Measurements from ENCODE around the gene TCP11L1. TPM values are rescaled to one million over a fixed set of nuclear protein-coding genes. Genes with fewer than 3 reads are reported as not detected.

TCP11L1 gene
- total RNA-seq, 1 experiment from 2014 or later: 22.8 TPM

GRCh38 chr11:33065445-33066178, 26.2 kb downstream of the TCP11L1 start:
- POLR2A ChIA-PET: interaction anchor here (1.3 kb wide), 1 partner anchor 26 kb away, joined by 7 read pairs; the partner anchor contains the start of gene TCP11L1
- intact Hi-C loops (cut with micrococcal nuclease; ENCODE audit: unreplicated experiment): loop anchor here (1.0 to 5.0 kb wide), 6 partner anchors 26 to 257 kb away; partner anchors contain the start of genes QSER1 and TCP11L1
- no peak overlapping the region for H3K27ac Mint-ChIP-seq (ENCODE audit: unreplicated experiment)

DNA sequence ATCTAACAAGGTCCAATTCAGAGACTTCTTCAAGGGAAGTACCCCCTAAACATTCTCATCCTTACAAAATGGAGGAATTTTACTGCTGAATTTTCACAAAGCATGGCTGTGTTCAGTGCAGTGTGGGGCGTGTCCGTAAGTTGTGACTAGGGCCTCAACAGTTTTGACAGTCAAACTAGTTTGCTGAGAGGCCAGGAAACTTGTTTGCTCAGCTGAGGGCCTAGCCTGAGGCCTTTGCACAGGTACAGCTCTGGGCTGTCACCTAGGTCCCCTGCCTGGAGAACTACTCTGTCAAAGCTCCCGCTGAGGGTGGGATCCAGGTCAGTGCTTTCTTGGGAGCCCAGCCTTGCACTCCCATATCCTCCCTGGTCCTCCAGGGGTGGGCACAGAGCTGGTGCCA, 27.9 kb downstream of the TCP11L1 start:
- intact Hi-C loops (cut with micrococcal nuclease; ENCODE audit: unreplicated experiment): loop anchor here (5.0 kb wide), 1 partner anchor 175 kb away; the partner anchor contains the start of gene QSER1

More at GRCh38 chr11:33065445-33066178, 26.2 kb downstream of the TCP11L1 start:
- H3K36me3 ChIP-seq (ENCODE audit: control insufficient read depth, insufficient read depth, low read length): peaks cover 12% of the 10 kb centered on the region
- peaks cover 40% of the 10 kb centered on the region for H3K36me3 Mint-ChIP-seq (ENCODE audit: insufficient read depth, unreplicated experiment)
- H3K9me3 ChIP-seq: no peaks in the 10 kb centered on the region
- no peaks in the 10 kb centered on the region for H3K27me3 ChIP-seq (replicated peaks; ENCODE audit: control insufficient read depth, insufficient read depth, low read length)
- DNase-seq: peak; percentile 84 to 86
- H3K4me3 ChIP-seq (ENCODE audit: low read depth, low read length): no peak overlapping the region
- TF ChIP-seq, protein P1, sequence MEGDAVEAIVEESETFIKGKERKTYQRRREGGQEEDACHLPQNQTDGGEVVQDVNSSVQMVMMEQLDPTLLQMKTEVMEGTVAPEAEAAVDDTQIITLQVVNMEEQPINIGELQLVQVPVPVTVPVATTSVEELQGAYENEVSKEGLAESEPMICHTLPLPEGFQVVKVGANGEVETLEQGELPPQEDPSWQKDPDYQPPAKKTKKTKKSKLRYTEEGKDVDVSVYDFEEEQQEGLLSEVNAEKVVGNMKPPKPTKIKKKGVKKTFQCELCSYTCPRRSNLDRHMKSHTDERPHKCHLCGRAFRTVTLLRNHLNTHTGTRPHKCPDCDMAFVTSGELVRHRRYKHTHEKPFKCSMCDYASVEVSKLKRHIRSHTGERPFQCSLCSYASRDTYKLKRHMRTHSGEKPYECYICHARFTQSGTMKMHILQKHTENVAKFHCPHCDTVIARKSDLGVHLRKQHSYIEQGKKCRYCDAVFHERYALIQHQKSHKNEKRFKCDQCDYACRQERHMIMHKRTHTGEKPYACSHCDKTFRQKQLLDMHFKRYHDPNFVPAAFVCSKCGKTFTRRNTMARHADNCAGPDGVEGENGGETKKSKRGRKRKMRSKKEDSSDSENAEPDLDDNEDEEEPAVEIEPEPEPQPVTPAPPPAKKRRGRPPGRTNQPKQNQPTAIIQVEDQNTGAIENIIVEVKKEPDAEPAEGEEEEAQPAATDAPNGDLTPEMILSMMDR (IDR thresholded peaks at IDR 0.05; ENCODE audit: insufficient read depth in 1 of 2, low read depth in 1 of 2, low read length in 1 of 2, severe bottlenecking in 1 of 2, unreplicated experiment in 1 of 2): peak; percentile 95 to 99
- peaks cover 15% of the 10 kb centered on the region for H3K4me1 Mint-ChIP-seq (ENCODE audit: low read depth, unreplicated experiment)
- H3K4me1 ChIP-seq: peaks cover 22% of the 10 kb centered on the region
- H3K27me3 Mint-ChIP-seq (ENCODE audit: insufficient read depth, unreplicated experiment): no peaks in the 10 kb centered on the region
- CTCF ChIA-PET: interaction anchor here (0.6 to 1.7 kb wide), 21 partner anchors 8 to 236 kb away, joined by 3 to 15 read pairs (median 4); partner anchors contain the start of genes CSTF3, DEPDC7, PRRG4 and QSER1
- no peak overlapping the region for H3K4me3 Mint-ChIP-seq (ENCODE audit: unreplicated experiment)
- H3K9me3 Mint-ChIP-seq (ENCODE audit: unreplicated experiment): no peaks in the 10 kb centered on the region
- no TSS peak for BruUV-seq (replicated peaks)

DNA sequence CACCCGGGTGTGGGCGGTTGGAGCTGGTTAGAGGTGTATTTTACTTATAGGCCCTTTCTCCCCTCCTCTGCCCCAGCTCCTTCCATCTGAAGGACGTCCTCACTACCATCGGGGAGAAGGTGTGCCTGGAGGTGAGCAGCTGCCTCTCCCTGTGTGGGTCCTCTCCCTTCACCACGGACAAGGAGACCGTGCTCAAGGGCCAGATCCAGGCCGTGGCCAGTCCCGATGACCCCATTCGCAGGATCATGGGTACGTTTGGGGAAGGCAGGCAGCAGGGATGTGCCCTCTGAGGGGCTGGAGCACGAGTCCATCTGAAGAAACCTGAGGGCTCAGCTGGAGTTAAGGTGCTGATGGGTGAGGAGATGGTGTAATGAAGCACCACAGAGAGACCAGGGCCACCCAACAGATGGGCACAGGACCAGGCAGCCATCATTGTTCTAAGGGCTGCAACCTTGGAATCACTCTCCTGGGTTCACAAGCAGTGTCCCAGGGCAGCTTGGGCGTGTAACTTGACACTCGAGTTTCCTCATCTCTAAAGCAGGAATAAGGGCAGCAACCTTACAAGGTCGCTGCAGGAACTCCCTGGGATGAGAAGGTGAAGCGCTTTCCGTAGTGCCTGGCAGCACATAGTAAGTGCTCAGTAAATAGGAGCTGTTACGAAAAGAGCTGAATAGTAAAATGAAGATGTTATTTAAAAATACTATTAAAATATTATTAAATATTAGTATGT, 29.4 kb downstream of the TCP11L1 start:
- peaks cover 54% of the 10 kb centered on the region for H3K36me3 Mint-ChIP-seq (ENCODE audit: insufficient read depth, unreplicated experiment)
- peaks cover 6% of the 10 kb centered on the region for H3K4me1 Mint-ChIP-seq (ENCODE audit: low read depth, unreplicated experiment)
- H3K27ac Mint-ChIP-seq (ENCODE audit: unreplicated experiment): no peak overlapping the region
- H3K27me3 Mint-ChIP-seq (ENCODE audit: insufficient read depth, unreplicated experiment): no peaks in the 10 kb centered on the region
- ChIA-PET POLR2A (no interaction called here), CTCF (no interaction called here)
- BruUV-seq (replicated peaks): no TSS peak
- Histone ChIP-seq H3K27me3 (replicated peaks; ENCODE audit: control insufficient read depth, insufficient read depth, low read length) (no peaks in the 10 kb centered on the region), H3K4me1 (peaks cover 10% of the 10 kb centered on the region), H3K9me3 (no peaks in the 10 kb centered on the region), H3K36me3 (ENCODE audit: control insufficient read depth, insufficient read depth, low read length) (peaks cover 12% of the 10 kb centered on the region), H3K4me3 (ENCODE audit: low read depth, low read length) (no peak overlapping the region)
- DNase-seq: no peak
- intact Hi-C loops (cut with micrococcal nuclease; ENCODE audit: unreplicated experiment): loop anchor here (5.0 kb wide), 1 partner anchor 176 kb away; the partner anchor contains the start of gene QSER1
- H3K4me3 Mint-ChIP-seq (ENCODE audit: unreplicated experiment): no peak overlapping the region
- TF ChIP-seq, protein P1 (IDR thresholded peaks at IDR 0.05; ENCODE audit: insufficient read depth in 1 of 2, low read depth in 1 of 2, low read length in 1 of 2, severe bottlenecking in 1 of 2, unreplicated experiment in 1 of 2): no peak
- H3K9me3 Mint-ChIP-seq (ENCODE audit: unreplicated experiment): no peaks in the 10 kb centered on the region

More for the DNA sequence above, 27.9 kb downstream of the TCP11L1 start:
- Histone ChIP-seq H3K9me3 (no peaks in the 10 kb centered on the region), H3K27me3 (replicated peaks; ENCODE audit: control insufficient read depth, insufficient read depth, low read length) (no peaks in the 10 kb centered on the region), H3K4me3 (ENCODE audit: low read depth, low read length) (no peak overlapping the region), H3K4me1 (peaks cover 10% of the 10 kb centered on the region), H3K36me3 (ENCODE audit: control insufficient read depth, insufficient read depth, low read length) (peaks cover 12% of the 10 kb centered on the region)
- BruUV-seq (replicated peaks): no TSS peak
- no peak overlapping the region for H3K4me3 Mint-ChIP-seq (ENCODE audit: unreplicated experiment)
- TF ChIP-seq, protein P1 (IDR thresholded peaks at IDR 0.05; ENCODE audit: insufficient read depth in 1 of 2, low read depth in 1 of 2, low read length in 1 of 2, severe bottlenecking in 1 of 2, unreplicated experiment in 1 of 2): no peak
- peak; percentile 48 to 53 for DNase-seq
- peaks cover 52% of the 10 kb centered on the region for H3K36me3 Mint-ChIP-seq (ENCODE audit: insufficient read depth, unreplicated experiment)
- H3K27ac Mint-ChIP-seq (ENCODE audit: unreplicated experiment): no peak overlapping the region
- CTCF ChIA-PET: no interaction called here
- H3K27me3 Mint-ChIP-seq (ENCODE audit: insufficient read depth, unreplicated experiment): no peaks in the 10 kb centered on the region
- peaks cover 10% of the 10 kb centered on the region for H3K4me1 Mint-ChIP-seq (ENCODE audit: low read depth, unreplicated experiment)
- POLR2A ChIA-PET: no interaction called here
- H3K9me3 Mint-ChIP-seq (ENCODE audit: unreplicated experiment): no peaks in the 10 kb centered on the region

All from Caco-2 (cell line).